ENCODE data around the gene MAP3K9. TPM values are rescaled to one million over a fixed set of nuclear protein-coding genes. Genes with fewer than 3 reads are reported as not detected.

MAP3K9 gene
- total and polyA plus RNA-seq, 2 donors (not counting 3 experiments of a cell fraction or from before 2014, with no cell fraction given): 0.06 to 0.11 TPM

- H3K79me2 ChIP-seq (ENCODE audit: control insufficient read depth, insufficient read depth, low read length): no peaks in the 10 kb centered on the region
- H3K4me3 ChIP-seq (replicated peaks in 1 of 3; ENCODE audit: insufficient read depth in 1 of 3, low read depth in 1 of 3, low read length in 3 of 3): no peak overlapping the region
- no peaks in the 10 kb centered on the region for H3K9me1 ChIP-seq (replicated peaks; ENCODE audit: control insufficient read depth, extremely low read depth, insufficient read depth, low read length)
- H3K4me2 ChIP-seq (ENCODE audit: insufficient read depth, low read length): no peak overlapping the region
- ChIA-PET POLR2A (no interaction called here), CTCF (no interaction called here)
- H4K20me1 ChIP-seq (replicated peaks; ENCODE audit: control insufficient read depth, extremely low read depth, insufficient read depth, low read length): no peaks in the 10 kb centered on the region
- no peak overlapping the region for H3K9ac ChIP-seq (replicated peaks; ENCODE audit: extremely low read depth, insufficient read depth, low read length)
- no peak overlapping the region for H3K27ac ChIP-seq (ENCODE audit: insufficient read depth, low read depth, low read length)
- no TSS peak for BruUV-seq (replicated peaks)
- no peak for DNase-seq (ENCODE audit: low read depth, low spot score)
- TF ChIP-seq, protein P1, sequence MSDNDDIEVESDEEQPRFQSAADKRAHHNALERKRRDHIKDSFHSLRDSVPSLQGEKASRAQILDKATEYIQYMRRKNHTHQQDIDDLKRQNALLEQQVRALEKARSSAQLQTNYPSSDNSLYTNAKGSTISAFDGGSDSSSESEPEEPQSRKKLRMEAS (IDR thresholded peaks at IDR 0.05; ENCODE audit: insufficient read depth, insufficient read length): no peak
- no peak for TF ChIP-seq MYC (IDR thresholded peaks at IDR 0.05; ENCODE audit: low read depth, low read length)
- no peak overlapping the region for H2AFZ ChIP-seq (ENCODE audit: low read depth, low read length)
- no peak for FAIRE-seq
- no peaks in the 10 kb centered on the region for H3K9me3 ChIP-seq (replicated peaks; ENCODE audit: control insufficient read depth, insufficient read depth, low read length)
- intact Hi-C loops (cut with micrococcal nuclease) (loop anchor here (5.0 kb wide), 1 partner anchor 1195 kb away; no protein-coding TSS in a partner anchor), dilution Hi-C loops (cut with MboI; ENCODE audit: extremely low pct_ligation_motif_present, low sequenced_read_pairs) (no loop called here)
- H3K4me1 ChIP-seq (ENCODE audit: control insufficient read depth, extremely low read depth, insufficient read depth, low read length): no peaks in the 10 kb centered on the region
- no peaks in the 10 kb centered on the region for H3K27me3 ChIP-seq (ENCODE audit: control insufficient read depth in 2 of 2, insufficient read depth in 2 of 2, low read length in 2 of 2)
- no peaks in the 10 kb centered on the region for H3K36me3 ChIP-seq (ENCODE audit: control insufficient read depth in 2 of 2, extremely low read depth in 1 of 2, insufficient read depth in 2 of 2, low read length in 2 of 2)
Measured at GRCh38 chr14:70726651-70727375, 82.5 kb downstream of the MAP3K9 start.

- intact Hi-C loops (cut with micrococcal nuclease) (loop anchor here (5.0 kb wide), 1 partner anchor 1197 kb away; no protein-coding TSS in a partner anchor), dilution Hi-C loops (cut with MboI; ENCODE audit: extremely low pct_ligation_motif_present, low sequenced_read_pairs) (no loop called here)
- Histone ChIP-seq H3K9me3 (replicated peaks; ENCODE audit: control insufficient read depth, insufficient read depth, low read length) (no peaks in the 10 kb centered on the region), H3K4me1 (ENCODE audit: control insufficient read depth, extremely low read depth, insufficient read depth, low read length) (no peaks in the 10 kb centered on the region), H2AFZ (ENCODE audit: low read depth, low read length) (no peak overlapping the region), H3K9me1 (replicated peaks; ENCODE audit: control insufficient read depth, extremely low read depth, insufficient read depth, low read length) (no peaks in the 10 kb centered on the region), H3K4me2 (ENCODE audit: insufficient read depth, low read length) (no peak overlapping the region), H4K20me1 (replicated peaks; ENCODE audit: control insufficient read depth, extremely low read depth, insufficient read depth, low read length) (no peaks in the 10 kb centered on the region), H3K9ac (replicated peaks; ENCODE audit: extremely low read depth, insufficient read depth, low read length) (no peak overlapping the region), H3K27ac (ENCODE audit: insufficient read depth, low read depth, low read length) (no peak overlapping the region), H3K4me3 (replicated peaks in 1 of 3; ENCODE audit: insufficient read depth in 1 of 3, low read depth in 1 of 3, low read length in 3 of 3) (no peak overlapping the region), H3K36me3 (ENCODE audit: control insufficient read depth in 2 of 2, extremely low read depth in 1 of 2, insufficient read depth in 2 of 2, low read length in 2 of 2) (no peaks in the 10 kb centered on the region), H3K79me2 (ENCODE audit: control insufficient read depth, insufficient read depth, low read length) (no peaks in the 10 kb centered on the region), H3K27me3 (ENCODE audit: control insufficient read depth in 2 of 2, insufficient read depth in 2 of 2, low read length in 2 of 2) (no peaks in the 10 kb centered on the region)
- ChIA-PET CTCF (no interaction called here), POLR2A (no interaction called here)
- DNase-seq (ENCODE audit: low read depth, low spot score): no peak
- BruUV-seq (replicated peaks): no TSS peak
- TF ChIP-seq MYC (IDR thresholded peaks at IDR 0.05; ENCODE audit: low read depth, low read length) (no peak), POLR2A (IDR thresholded peaks at IDR 0.05; ENCODE audit: low read depth, low read length) (no peak), JUN (IDR thresholded peaks at IDR 0.05; ENCODE audit: borderline replicate concordance, insufficient read depth, insufficient read length, low read depth) (no peak), GATA2 (IDR thresholded peaks at IDR 0.05; ENCODE audit: insufficient read depth, insufficient read length, low read depth, low read length) (no peak), EZH2 (IDR thresholded peaks at IDR 0.05; ENCODE audit: borderline replicate concordance, low read depth, low read length, severe bottlenecking) (no peak), POLR2AphosphoS5 (IDR thresholded peaks at IDR 0.05; ENCODE audit: insufficient read depth, low read depth, low read length) (no peak)
- TF ChIP-seq, protein P1 (IDR thresholded peaks at IDR 0.05; ENCODE audit: insufficient read depth, insufficient read length): no peak
- TF ChIP-seq, protein P2, sequence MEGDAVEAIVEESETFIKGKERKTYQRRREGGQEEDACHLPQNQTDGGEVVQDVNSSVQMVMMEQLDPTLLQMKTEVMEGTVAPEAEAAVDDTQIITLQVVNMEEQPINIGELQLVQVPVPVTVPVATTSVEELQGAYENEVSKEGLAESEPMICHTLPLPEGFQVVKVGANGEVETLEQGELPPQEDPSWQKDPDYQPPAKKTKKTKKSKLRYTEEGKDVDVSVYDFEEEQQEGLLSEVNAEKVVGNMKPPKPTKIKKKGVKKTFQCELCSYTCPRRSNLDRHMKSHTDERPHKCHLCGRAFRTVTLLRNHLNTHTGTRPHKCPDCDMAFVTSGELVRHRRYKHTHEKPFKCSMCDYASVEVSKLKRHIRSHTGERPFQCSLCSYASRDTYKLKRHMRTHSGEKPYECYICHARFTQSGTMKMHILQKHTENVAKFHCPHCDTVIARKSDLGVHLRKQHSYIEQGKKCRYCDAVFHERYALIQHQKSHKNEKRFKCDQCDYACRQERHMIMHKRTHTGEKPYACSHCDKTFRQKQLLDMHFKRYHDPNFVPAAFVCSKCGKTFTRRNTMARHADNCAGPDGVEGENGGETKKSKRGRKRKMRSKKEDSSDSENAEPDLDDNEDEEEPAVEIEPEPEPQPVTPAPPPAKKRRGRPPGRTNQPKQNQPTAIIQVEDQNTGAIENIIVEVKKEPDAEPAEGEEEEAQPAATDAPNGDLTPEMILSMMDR (IDR thresholded peaks at IDR 0.05; ENCODE audit: extremely low read depth in 1 of 2, insufficient read depth in 1 of 2, low read depth in 1 of 2, low read length in 2 of 2): no peak
- FAIRE-seq: no peak
Measured at GRCh38 chr14:70724944-70725343, 84.4 kb downstream of the MAP3K9 start.
